GM20000 (cell line): ENCODE data around the gene FOXI3.
"Not testable (repeated sequence)": the region's sequence is repeated elsewhere in the genome, so short reads cannot be mapped to it uniquely, and the experiment has no call there.

Experiments used
- DNase-seq: peaks from one replicate; pipeline ENCODE4 v3.0.0; 2012; ENCODE audit warnings: low spot score
- TF ChIP-seq, protein P1 (sequence below): IDR thresholded peaks from 2 replicates; pipeline ENCODE4 v1.5.1; 2012; ENCODE audit warnings: mild to moderate bottlenecking, control low read depth; ENCODE audit errors: extremely low read depth, missing control alignments

The FOXI3 gene

DNA sequence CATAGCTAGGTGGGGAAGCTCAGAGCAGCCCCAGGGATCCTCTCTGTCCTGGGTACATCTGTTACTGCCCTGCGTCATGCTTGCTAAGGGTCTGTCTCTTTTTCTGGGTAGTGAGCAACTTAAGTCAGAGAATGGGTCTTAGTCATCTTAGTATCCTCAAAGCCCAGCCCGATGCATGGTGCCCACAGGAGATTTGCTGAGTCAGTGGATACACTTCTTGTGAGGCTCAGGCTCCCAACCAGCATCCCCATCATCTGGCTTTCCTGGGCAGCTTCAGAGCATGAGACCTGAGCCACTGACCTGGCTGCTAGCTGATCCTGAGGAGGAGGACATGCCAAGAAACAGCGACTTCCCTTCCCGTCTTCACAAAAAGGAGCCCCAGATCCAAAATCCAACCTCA is 10.0 kb downstream of the FOXI3 start:
- TF ChIP-seq, protein P1, sequence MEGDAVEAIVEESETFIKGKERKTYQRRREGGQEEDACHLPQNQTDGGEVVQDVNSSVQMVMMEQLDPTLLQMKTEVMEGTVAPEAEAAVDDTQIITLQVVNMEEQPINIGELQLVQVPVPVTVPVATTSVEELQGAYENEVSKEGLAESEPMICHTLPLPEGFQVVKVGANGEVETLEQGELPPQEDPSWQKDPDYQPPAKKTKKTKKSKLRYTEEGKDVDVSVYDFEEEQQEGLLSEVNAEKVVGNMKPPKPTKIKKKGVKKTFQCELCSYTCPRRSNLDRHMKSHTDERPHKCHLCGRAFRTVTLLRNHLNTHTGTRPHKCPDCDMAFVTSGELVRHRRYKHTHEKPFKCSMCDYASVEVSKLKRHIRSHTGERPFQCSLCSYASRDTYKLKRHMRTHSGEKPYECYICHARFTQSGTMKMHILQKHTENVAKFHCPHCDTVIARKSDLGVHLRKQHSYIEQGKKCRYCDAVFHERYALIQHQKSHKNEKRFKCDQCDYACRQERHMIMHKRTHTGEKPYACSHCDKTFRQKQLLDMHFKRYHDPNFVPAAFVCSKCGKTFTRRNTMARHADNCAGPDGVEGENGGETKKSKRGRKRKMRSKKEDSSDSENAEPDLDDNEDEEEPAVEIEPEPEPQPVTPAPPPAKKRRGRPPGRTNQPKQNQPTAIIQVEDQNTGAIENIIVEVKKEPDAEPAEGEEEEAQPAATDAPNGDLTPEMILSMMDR, result no peak
- no peak for DNase-seq

DNA sequence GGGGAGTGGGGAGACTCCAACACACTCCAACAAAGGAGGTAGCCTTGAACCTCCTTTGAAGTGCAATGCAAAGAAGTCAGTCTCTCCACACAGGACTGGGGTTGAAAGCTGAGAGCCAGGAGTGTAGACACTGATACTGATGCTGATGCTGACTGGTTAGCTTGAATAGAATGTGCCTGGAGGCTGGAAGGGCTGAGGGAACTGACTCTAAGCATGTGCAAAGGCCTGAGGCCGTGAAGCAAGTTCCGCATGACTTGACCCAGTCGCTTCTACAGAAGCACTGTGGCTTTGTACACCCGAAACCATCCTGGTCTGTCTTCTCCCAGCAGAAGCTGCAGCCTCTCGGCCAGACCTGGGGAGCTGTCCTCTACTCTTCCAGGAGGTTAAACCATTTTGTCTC is 10.4 kb downstream of the FOXI3 start:
- no peak for DNase-seq
- TF ChIP-seq, protein P1, result no peak

DNA sequence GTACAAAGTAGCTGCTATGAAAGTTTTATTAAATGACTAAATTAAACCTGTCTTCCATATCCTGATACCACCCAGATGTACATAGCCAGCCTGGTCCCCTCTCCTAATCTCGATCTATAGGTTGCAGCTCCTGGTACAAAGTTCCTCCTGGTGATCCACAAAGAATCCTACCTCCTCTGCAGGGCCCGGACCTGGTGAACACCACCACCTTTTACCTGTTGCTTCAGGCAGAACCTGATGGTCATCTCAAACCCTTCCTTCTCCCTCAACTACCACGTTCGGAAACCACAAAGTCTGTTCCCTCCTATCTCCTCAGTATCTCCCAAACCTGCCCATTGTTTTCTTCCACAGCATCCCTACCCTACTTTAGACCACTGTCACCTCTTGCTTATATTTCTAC is 15.5 kb downstream of the FOXI3 start:
- TF ChIP-seq, protein P1, result no peak
- DNase-seq, result no peak

DNA sequence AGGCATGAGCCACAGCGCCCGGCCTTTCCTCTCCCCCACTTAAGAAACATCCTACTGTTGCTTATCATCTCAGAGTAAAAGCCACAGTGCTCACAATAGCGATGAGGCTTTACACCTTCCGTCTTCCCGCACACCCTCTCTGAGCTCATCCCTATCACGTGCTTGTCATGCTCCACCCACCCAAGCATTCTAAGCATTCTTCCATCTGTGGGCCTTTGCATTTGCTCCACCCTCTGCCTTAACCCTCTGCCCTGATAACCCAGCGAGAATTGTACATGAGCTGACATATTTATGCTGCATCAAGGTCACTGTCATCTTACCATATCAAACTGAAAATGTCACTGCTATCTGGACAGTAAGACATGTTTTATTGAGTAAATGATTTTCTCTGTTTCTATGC is 22.6 kb downstream of the FOXI3 start:
- TF ChIP-seq, protein P1, result no peak
- DNase-seq, result no peak

DNA sequence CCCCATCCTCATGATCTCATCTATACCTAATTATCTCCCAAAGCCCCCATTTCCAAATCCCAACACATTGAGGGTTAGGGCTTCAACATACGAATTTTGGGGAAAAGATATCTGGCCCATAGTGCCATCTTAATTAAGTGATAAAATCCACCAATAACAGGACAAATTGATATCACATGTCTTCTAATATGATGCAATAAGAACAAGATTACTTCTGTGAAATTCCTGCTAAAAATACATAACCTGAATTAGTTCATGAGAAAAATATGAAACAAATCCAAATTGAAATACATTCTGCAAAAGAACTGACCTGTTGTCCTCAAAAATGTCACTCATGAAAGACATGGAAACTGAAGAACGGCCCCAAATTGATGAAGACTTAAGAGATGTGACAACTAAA is 28.8 kb downstream of the FOXI3 start:
- no peak for DNase-seq

DNA sequence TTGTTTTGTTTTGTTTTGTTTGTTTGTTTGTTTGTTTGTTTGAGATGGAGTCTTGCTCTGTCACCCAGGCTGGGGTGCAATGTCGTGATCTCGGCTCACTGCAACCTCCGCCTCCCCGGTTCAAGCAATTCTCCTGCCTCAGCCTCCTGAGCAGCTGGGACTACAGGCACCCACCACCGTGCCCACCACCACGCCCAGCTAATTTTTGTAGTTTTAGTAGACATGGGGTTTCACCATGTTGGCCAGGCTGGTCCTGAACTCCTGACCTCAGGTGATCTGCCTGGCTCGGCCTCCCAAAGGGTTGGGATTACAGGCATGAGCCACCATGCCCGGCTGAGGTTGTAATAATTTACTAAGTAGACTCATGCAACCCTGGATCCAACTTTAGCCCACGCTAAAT is 33.4 kb downstream of the FOXI3 start:
- DNase-seq, result not testable (repeated sequence)

More for the DNA sequence above, 28.8 kb downstream of the FOXI3 start:
- TF ChIP-seq, protein P1, result no peak

DNA sequence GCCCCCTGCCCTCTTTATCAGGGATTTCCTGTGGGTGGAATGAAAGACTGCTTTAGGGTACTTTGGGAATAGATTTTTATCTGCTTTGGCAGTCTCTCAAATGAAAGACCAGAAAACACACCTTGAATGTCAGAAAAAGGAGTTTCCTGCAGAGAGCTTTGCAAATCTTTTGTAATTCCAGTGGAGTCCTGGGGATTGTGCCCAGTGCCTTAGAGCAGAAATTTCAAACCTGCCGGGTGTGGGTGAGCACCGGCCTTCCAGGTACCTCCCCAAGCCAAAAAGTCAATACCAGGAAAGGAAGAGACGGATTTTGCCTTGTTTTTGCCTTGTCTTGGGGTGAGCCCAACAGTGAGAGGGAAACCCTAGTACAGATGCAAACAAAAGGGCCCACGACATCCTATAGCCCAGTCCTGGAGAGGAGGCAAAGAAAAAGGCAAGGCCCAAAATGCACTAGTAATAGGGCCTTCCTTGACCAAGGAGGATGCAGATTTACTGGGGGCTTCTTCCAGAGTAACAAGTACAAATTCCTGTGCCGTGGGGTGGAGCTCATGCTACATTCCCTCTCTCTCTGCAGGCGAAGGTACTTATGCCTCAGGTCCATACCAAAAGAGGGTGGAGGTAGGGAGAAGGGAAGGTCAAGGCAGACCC is 36.4 kb downstream of the FOXI3 start:
- TF ChIP-seq, protein P1, result no peak

DNA sequence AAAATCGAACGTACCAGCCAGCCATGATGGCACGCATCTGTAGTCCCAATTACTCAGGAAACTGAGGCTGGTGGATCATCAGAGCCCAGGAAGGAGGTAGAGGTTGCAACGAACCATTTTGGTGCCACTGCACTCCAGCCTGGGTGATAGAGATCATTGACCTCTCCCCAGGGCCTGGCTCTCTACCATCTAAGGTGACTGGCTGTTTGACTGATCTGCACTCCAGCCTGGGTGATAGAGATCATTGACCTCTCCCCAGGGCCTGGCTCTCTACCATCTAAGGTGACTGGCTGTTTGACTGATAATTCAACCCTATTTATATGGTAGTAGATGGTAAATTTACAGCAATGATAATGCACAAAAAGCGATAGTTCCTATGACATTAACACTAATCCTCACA is 43.6 kb downstream of the FOXI3 start:
- DNase-seq, result not testable (repeated sequence)

More for the DNA sequence above, 36.4 kb downstream of the FOXI3 start:
- no peak for DNase-seq
